GM10266 (cell line): ENCODE data around the gene CYB561.

ENCODE experiments used
- DNase-seq: peaks from one replicate; pipeline ENCODE4 v3.0.0; 2012; ENCODE audit errors: extremely low spot score
- CTCF ChIP-seq: IDR thresholded peaks from 2 replicates; pipeline ENCODE4 v1.5.1; 2012; ENCODE audit warnings: mild to moderate bottlenecking, low read depth; ENCODE audit not compliant: control insufficient read depth, insufficient read depth; ENCODE audit errors: missing control alignments

CYB561 gene

GRCh38 chr17:63446753-63447470 lies 806 bp upstream of the CYB561 start:
- peak; percentile 45 for TF ChIP-seq CTCF
- DNase-seq, result peak; percentile 81

- peak; percentile 73 for DNase-seq
- no peak for TF ChIP-seq CTCF
Measured at GRCh38 chr17:63445571-63445953, 544 bp downstream of the CYB561 start.

- DNase-seq, result no peak
- no peak for TF ChIP-seq CTCF
Measured at GRCh38 chr17:63445065-63445464, 1.0 kb downstream of the CYB561 start.

- no peak for TF ChIP-seq CTCF
- DNase-seq, result no peak
Measured at GRCh38 chr17:63444457-63444856, 1.6 kb downstream of the CYB561 start.

- DNase-seq, result no peak
- no peak for TF ChIP-seq CTCF
Measured at GRCh38 chr17:63443053-63443452, 3.1 kb downstream of the CYB561 start.

GRCh38 chr17:63442549-63443035 lies 3.5 kb downstream of the CYB561 start:
- peak; percentile 61 for DNase-seq
- TF ChIP-seq CTCF, result peak; percentile 35

GRCh38 chr17:63442074-63442473 lies 4.0 kb downstream of the CYB561 start:
- DNase-seq, result no peak
- TF ChIP-seq CTCF, result no peak
